GM18526 (cell line): ENCODE measurements around the gene MAU2.

Experiments used
- POLR2A ChIP-seq: IDR thresholded peaks from 3 replicates; pipeline ENCODE4 v1.6.1; 2011; ENCODE audit not compliant: insufficient read length; ENCODE audit errors: extremely low read depth

MAU2 gene

GRCh38 chr19:19320361-19321140, at the start of gene MAU2, which contains the start of gene SUGP1:
Gene MAU2 (plus strand): TSS chr19:19320829. CDS start chr19:19320860, 31 bp downstream.
Gene SUGP1 (minus strand): TSS chr19:19320509. CDS start chr19:19320496, 13 bp downstream.
- peak; percentile 83 for TF ChIP-seq POLR2A

DNA sequence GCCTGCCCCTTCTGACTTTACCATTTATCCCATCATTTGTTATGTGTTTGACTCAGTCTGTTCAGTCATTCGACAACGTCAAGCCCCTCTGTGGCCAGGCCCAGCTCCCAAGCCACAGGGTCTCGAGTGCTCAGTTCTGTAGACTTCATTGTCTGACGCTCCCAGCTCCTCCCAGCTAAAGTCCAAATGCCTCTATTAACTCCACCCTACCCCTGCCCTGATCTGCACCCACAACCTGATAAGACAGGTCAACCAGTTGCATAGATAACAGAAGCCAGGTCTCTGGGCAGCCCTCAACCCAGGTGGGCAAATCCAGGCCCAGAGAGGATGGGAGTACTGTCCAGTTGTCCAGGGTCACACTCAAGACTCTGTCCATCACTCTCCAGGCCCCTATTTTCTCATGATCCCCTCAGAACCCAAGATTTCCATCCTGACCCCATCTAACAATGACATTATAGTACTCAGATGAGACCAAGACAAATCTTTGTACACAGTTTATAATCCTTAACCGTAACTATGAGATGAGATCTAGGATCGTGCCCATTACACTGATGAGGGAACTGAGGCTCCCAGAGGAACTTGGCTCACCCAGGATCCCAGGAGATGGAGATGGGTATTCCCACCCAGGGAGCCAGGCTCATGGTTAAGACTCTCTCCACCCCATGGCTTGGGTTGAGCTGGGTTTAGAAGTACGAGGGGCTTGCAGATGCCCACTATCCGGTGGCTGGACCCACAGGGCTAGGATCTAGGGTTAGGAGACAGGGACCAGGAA, 48.6 kb upstream of the MAU2 start:
- no peak for TF ChIP-seq POLR2A

- no peak for TF ChIP-seq POLR2A
Measured at GRCh38 chr19:19274146-19274545, 46.5 kb upstream of the MAU2 start.

- no peak for TF ChIP-seq POLR2A
Measured at GRCh38 chr19:19274716-19275565, 45.7 kb upstream of the MAU2 start.

DNA sequence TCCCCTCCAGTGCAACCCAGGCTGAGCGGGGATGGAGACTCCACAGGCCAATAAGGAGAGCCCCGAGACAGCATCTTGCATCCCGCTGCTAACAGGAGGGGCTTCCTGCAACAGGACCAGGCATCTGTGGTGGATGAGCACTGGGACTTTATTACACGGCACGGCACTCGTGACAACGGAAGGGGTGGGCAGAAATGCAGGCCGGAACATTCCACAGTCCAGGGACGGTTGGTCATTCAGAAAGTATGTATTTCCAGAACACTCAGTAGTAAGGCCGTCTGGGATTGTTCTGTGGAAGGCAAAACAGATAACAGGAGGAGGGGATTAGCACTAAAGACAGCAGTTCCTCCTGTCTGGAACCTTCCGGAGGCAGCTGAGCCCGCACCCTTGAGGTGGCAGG, 44.2 kb upstream of the MAU2 start:
- no peak for TF ChIP-seq POLR2A

DNA sequence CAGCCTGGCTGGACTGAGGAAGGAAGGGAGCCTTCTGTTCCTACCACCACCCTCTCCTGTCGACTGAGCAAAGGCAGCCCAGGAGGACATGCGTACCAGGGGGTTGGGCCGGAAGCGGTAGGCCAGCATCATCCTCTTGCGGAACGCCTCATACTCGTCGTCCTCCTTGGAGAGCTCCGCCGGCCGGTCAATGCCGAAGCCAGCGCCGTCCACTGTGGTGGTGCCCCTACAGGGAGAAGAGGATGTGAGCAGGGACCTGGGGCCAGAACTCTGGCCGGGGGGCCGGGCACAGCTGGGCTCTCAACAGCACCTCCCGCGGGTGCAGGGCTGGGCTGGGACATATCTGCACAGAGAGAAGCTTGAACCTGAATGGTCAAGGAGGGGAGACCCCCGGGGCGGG, 43.8 kb upstream of the MAU2 start:
- TF ChIP-seq POLR2A: no peak

DNA sequence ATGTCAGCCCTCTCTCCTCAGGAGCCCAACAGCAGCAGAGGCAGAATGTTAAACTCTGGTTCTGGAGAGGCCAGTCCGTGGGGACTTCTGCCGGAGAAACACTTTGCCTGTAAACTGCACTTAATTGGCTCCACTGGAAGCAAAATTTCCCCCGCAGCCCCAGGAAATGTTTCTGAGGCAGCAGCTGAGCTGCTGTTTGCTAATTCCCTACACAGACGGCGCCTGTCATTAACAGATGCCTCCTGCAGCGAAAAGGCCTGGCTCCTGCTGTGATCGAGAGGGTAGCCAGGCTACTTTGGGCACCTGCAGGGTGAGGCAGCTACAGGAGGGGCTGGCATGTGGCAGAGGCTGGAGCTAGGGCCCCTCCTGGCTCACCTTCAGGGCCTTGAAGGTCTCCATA, 42.3 kb upstream of the MAU2 start:
- TF ChIP-seq POLR2A: no peak

- no peak for TF ChIP-seq POLR2A
Measured at GRCh38 chr19:19279062-19279612, 41.5 kb upstream of the MAU2 start.

DNA sequence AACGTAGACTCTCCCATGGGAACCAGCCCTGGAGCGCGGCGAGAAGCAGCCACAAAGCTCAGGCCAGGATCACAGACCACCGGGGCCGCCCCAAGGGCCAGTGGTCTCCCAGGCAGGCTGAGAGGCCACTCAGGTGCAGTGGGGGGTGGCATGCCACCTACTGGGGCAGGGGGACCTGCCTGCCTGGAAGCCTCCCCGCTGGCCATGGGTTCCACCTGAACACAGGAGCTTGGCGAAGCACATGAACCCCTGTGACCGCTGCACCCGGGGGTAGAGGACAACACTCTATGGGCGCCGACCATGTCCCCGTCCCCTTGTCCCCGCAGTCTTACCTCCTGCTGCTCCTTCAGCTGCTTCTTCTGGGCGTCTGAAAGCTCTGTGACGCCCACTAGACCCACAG, 40.8 kb upstream of the MAU2 start:
- TF ChIP-seq POLR2A: no peak

DNA sequence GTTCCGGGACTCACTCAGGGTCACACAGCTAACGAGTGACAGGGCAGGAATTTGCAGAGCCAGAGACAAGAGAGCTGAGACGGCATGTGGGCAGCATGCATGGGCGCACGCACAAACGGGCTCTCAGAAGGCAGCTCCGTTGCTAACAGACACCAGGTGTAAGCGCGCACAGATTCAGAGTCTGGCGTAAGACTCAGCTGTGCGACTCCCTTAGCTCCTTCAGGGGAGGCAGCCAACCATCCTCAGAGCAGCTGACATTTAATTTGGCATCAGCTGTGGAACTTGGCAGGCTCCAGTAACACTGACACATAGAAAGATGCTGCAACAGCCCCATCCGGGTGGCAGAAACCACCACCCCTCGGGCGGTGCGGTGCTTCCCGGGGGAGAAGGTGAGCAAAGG, 40.1 kb upstream of the MAU2 start:
- no peak for TF ChIP-seq POLR2A

GRCh38 chr19:19285686-19286085, 34.9 kb upstream of the MAU2 start:
- TF ChIP-seq POLR2A: no peak

DNA sequence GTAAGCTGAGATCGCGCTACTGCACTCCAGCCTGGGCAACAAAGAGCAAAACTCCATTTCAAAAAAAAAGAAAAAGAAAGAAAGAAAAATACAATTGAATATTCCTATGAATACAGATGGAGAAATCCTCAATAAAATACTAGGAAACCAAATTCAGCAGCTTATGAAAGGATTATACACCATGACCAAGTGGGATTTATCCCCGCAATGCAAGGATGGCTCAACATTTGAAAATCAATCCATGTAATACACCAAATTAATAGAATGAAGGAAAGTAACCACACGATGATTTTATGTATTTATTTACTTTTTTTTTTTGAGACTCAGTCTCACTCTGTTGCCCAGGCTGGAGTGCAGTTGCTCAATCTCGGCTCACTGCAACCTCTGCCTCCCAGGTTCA, 28.0 kb upstream of the MAU2 start:
- TF ChIP-seq POLR2A: no peak

DNA sequence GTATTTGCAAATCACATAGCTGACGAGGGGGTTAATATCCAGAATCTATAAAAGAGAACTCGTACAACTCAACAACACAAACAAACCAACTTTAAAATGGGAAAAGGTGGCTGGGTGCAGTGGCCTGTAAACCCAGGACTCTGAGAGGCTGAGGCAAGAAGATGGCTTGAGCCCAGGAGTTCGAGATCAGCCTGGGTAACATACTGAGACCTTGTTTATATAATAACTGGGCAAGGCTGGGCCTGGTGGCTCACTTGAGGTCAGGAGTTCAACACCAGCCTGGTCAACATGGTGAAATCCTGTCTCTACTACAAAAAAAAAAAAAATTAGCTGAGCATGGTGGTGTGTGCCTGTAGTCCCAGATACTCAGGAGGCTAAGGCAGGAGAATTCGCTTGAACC, 25.7 kb upstream of the MAU2 start:
- no peak for TF ChIP-seq POLR2A

DNA sequence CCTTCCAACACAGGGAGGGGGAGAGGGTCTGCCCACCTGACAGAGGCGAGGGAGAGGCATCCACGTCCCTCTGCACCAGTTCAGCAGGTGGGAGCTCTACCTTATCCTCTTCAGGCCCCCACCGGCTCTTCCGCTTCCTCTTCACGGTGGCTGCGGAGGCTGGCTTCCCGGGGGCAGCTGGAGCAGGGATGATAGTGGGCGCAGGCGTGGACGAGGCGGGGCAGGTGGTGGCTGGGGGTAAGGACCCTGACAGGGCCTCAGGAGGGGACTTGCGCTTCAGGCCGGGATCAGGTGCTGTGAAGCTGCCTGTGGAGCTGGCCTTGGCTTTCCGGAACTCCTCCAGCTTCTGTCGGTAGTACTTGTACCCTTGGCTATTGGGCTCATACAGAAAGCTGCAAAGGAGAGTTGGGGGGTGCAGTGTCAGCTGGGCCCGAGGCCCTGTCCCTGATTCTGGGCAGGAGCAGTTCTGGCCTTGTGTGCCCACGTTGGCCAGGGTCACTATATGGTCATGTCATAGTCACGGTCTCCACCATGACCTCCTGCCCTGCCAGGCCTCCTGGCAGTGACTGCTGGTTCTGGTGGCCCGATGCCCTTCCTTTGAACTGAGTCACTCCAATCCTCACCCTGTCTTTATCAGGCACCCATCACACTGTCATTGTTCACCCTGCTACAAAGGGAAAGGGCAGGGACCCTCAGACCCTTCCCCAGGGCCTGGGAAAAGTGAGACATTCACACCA, 23.5 kb upstream of the MAU2 start:
- no peak for TF ChIP-seq POLR2A
